ENCODE data around the gene IL1RAPL1.

- TF ChIP-seq ZNF24 (IDR thresholded peaks at IDR 0.05) (no peak), NRF1 (conservative IDR thresholded peaks at IDR 0.05 in 1 of 2, IDR thresholded peaks at IDR 0.05 in 1 of 2) (no peak), FOXK1 (CRISPR knock-in tag; IDR thresholded peaks at IDR 0.05; ENCODE audit: borderline replicate concordance) (no peak), RNF219 (CRISPR knock-in tag; IDR thresholded peaks at IDR 0.05) (no peak), RAD21 (CRISPR knock-in tag; conservative IDR thresholded peaks at IDR 0.05 in 1 of 2, IDR thresholded peaks at IDR 0.05 in 1 of 2) (no peak)
Observed at GRCh38 chrX:29281078-29281742, 694.0 kb downstream of the IL1RAPL1 start.

Measured in K562 (cell line).